HG03575 (cell line): ENCODE results near the gene PDE6G.

ENCODE experiments used
- ATAC-seq: cut with Tn5 transposase; IDR thresholded peaks from one replicate; pipeline ENCODE4 v1.9.1; 2021; ENCODE audit not compliant: unreplicated experiment, insufficient number of reproducible peaks, low FRiP score; ENCODE audit errors: extremely low read depth

PDE6G gene

GRCh38 chr17:81666342-81667191 lies 10.2 kb upstream of the PDE6G start, which contains the start of the genes CCDC137 and OXLD1:
CCDC137 (plus strand) TSS chr17:81666737; CDS start chr17:81666767, 30 bp downstream.
OXLD1 (minus strand) TSS chr17:81666605; CDS start chr17:81666577, 28 bp downstream.
- ATAC-seq = no peak

GRCh38 chr17:81666092-81666341 lies 9.7 kb upstream of the PDE6G start:
- ATAC-seq = no peak

- ATAC-seq = no peak
Observed at GRCh38 chr17:81665205-81666091, 9.1 kb upstream of the PDE6G start.

GRCh38 chr17:81664051-81664470 lies 7.7 kb upstream of the PDE6G start:
- no peak for ATAC-seq

GRCh38 chr17:81662002-81662401 lies 5.7 kb upstream of the PDE6G start:
- ATAC-seq = no peak

GRCh38 chr17:81660441-81660840 lies 4.1 kb upstream of the PDE6G start:
- no peak for ATAC-seq

- ATAC-seq = no peak
Observed at GRCh38 chr17:81659038-81659437, 2.7 kb upstream of the PDE6G start.

- ATAC-seq = no peak
Observed at GRCh38 chr17:81656835-81657234, 493 bp upstream of the PDE6G start.

- no peak for ATAC-seq
Observed at GRCh38 chr17:81655378-81656117, 794 bp downstream of the PDE6G start.

GRCh38 chr17:81652906-81653771 lies 3.2 kb downstream of the PDE6G start:
- no peak for ATAC-seq

- ATAC-seq = no peak
Observed at GRCh38 chr17:81651692-81652091, 4.7 kb downstream of the PDE6G start.

GRCh38 chr17:81650951-81651350 lies 5.4 kb downstream of the PDE6G start:
- ATAC-seq = no peak

- ATAC-seq = no peak
Observed at GRCh38 chr17:81648707-81649085, 7.6 kb downstream of the PDE6G start.

- ATAC-seq = no peak
Observed at GRCh38 chr17:81648013-81648706, 8.2 kb downstream of the PDE6G start.

- no peak for ATAC-seq
Observed at GRCh38 chr17:81647640-81648012, 8.7 kb downstream of the PDE6G start.

GRCh38 chr17:81646869-81647600 lies 9.3 kb downstream of the PDE6G start:
- ATAC-seq = no peak
